H1 (cell line): Measurements from ENCODE around the gene MYO7B. TPM values are rescaled to one million over a fixed set of nuclear protein-coding genes. Genes with fewer than 3 reads are reported as not detected.

ENCODE experiments used
- CTCF ChIA-PET: fragments of 300-600 bp; sonication (Branson Sonifier 250); formaldehyde crosslinking; loops from one replicate; lab custom pipeline; 2021; ENCODE audit not compliant: partially characterized antibody; lab: Charles Lee
- POLR2A ChIA-PET: fragments of 300-600 bp; sonication (Branson Sonifier 250); formaldehyde crosslinking; loops from one replicate; lab custom pipeline; 2021; ENCODE audit warnings: inconsistent platforms; ENCODE audit not compliant: partially characterized antibody; lab: Charles Lee
- DNase-seq, 2 experiments: peaks; one replicate each; pipeline versions ENCODE4 v3.0.0 to v3.0.0-alpha.2; 2010 to 2022; ENCODE audit warnings: low spot score in 2 of 2, low read depth in 1 of 2, mixed read lengths in 1 of 2
- FAIRE-seq: peaks from 2 replicates; lab custom pipeline; 2011; peaks lifted over from hg19 to GRCh38; lab: Jason Lieb, UNC
- H2AFZ ChIP-seq: 2 replicates; pipeline ENCODE4 v1.8.1; 2012; ENCODE audit warnings: low read length, inconsistent platforms
- H2AK5ac ChIP-seq: 2 replicates; pipeline ENCODE4 v1.6.1; 2013; ENCODE audit warnings: low read depth, low read length
- H2BK120ac ChIP-seq: replicated peaks from 2 replicates; pipeline ENCODE3; 2013; ENCODE audit warnings: low read depth, low read length, inconsistent platforms
- H2BK12ac ChIP-seq: 2 replicates; pipeline ENCODE4 v1.6.1; 2013; ENCODE audit warnings: low read depth, low read length
- H2BK15ac ChIP-seq: 2 replicates; pipeline ENCODE4 v1.6.1; 2013; ENCODE audit warnings: low read length
- H2BK20ac ChIP-seq: 2 replicates; pipeline ENCODE4 v1.6.1; 2013; ENCODE audit warnings: low read length
- H2BK5ac ChIP-seq: 2 replicates; pipeline ENCODE4 v1.6.1; 2013; ENCODE audit warnings: low read depth, low read length
- H3K14ac ChIP-seq: 2 replicates; pipeline ENCODE4 v1.6.1; 2013; ENCODE audit warnings: inconsistent platforms; ENCODE audit not compliant: insufficient read length
- H3K18ac ChIP-seq: 2 replicates; pipeline ENCODE4 v1.6.1; 2013; ENCODE audit warnings: low read length; ENCODE audit errors: extremely low read depth
- H3K23ac ChIP-seq: 2 replicates; pipeline ENCODE4 v1.6.1; 2013; ENCODE audit warnings: inconsistent platforms; ENCODE audit not compliant: insufficient read length
- H3K23me2 ChIP-seq: 2 replicates; pipeline ENCODE4 v1.6.1; 2013; ENCODE audit warnings: low read depth, low read length
- H3K27ac ChIP-seq: 2 replicates; pipeline ENCODE4 v1.6.1; 2011; ENCODE audit warnings: low read depth, low read length, inconsistent platforms
- H3K27me3 ChIP-seq, 4 experiments: replicated peaks in 1 of 4; 1 replicate in 1 of 4; 2 replicates in 3 of 4; pipeline versions ENCODE4 v1.6.1 to v1.8.1; 2011 to 2013; ENCODE audit warnings: low read length in 3 of 4, mild to moderate bottlenecking in 3 of 4, inconsistent platforms in 2 of 4, mixed read lengths in 2 of 4, moderate library complexity in 1 of 4; ENCODE audit not compliant: control insufficient read depth in 3 of 4, insufficient read depth in 3 of 4; ENCODE audit errors: extremely low read depth in 1 of 4
- H3K36me3 ChIP-seq, 4 experiments: 2 replicates each; pipeline versions ENCODE4 v1.6.1 to v1.8.1; 2011 to 2013; ENCODE audit warnings: mild to moderate bottlenecking in 4 of 4, low read length in 3 of 4, moderate library complexity in 2 of 4, control low read depth in 1 of 4, inconsistent platforms in 1 of 4; ENCODE audit not compliant: insufficient read depth in 4 of 4, control insufficient read depth in 2 of 4
- H3K4ac ChIP-seq: replicated peaks from 2 replicates; pipeline ENCODE3; 2013; ENCODE audit warnings: low read length, low read depth, mixed read lengths, inconsistent platforms; ENCODE audit not compliant: insufficient read length
- H3K4me1 ChIP-seq, 4 experiments: replicated peaks in 1 of 4; 1 replicate in 1 of 4; 2 replicates in 3 of 4; pipeline versions ENCODE4 v1.6.1 to v1.8.1; 2011 to 2013; ENCODE audit warnings: low read length in 3 of 4, inconsistent platforms in 2 of 4, mixed read lengths in 1 of 4; ENCODE audit not compliant: insufficient read depth in 4 of 4, control insufficient read depth in 3 of 4
- H3K4me2 ChIP-seq, 2 experiments: 2 replicates each; pipeline versions ENCODE4 v1.6.1 to v1.8.1; 2011 to 2013; ENCODE audit warnings: low read depth in 2 of 2, low read length in 2 of 2, control low read depth in 1 of 2, inconsistent platforms in 1 of 2, mild to moderate bottlenecking in 1 of 2; ENCODE audit not compliant: insufficient read depth in 1 of 2
- H3K4me3 ChIP-seq, 4 experiments: fragments of 200-600, 300-600 bp in 1 of 4; sonication (generic), shearing (Covaris generic), sonication (Bioruptor Twin) in 1 of 4; 2 replicates each; pipeline versions ENCODE4 v1.5.1 to v1.8.1; 2011 to 2016; ENCODE audit warnings: low read length in 4 of 4, low read depth in 3 of 4, control low read depth in 2 of 4, inconsistent platforms in 2 of 4, mild to moderate bottlenecking in 2 of 4, mixed read lengths in 1 of 4, moderate library complexity in 1 of 4; ENCODE audit not compliant: insufficient read depth in 2 of 4; ENCODE audit errors: extremely low read depth in 1 of 4
- H3K56ac ChIP-seq: replicated peaks from 2 replicates; pipeline ENCODE3; 2013; ENCODE audit warnings: low read depth, mild to moderate bottlenecking, mixed read lengths, low read length, inconsistent platforms; ENCODE audit not compliant: insufficient read length
- H3K79me1 ChIP-seq: 2 replicates; pipeline ENCODE4 v1.6.1; 2013; ENCODE audit warnings: low read depth, low read length, control low read depth
- H3K79me2 ChIP-seq, 2 experiments: 2 replicates each; pipeline versions ENCODE4 v1.6.1 to v1.8.1; 2012 to 2013; ENCODE audit warnings: low read length in 2 of 2, mild to moderate bottlenecking in 2 of 2, inconsistent platforms in 1 of 2; ENCODE audit not compliant: insufficient read depth in 2 of 2, control insufficient read depth in 1 of 2
- H3K9ac ChIP-seq, 4 experiments: replicated peaks in 1 of 4; 1 replicate in 1 of 4; 2 replicates in 3 of 4; pipeline versions ENCODE4 v1.6.1 to v1.8.1; 2011 to 2013; ENCODE audit warnings: low read depth in 3 of 4, low read length in 3 of 4, control low read depth in 2 of 4, mild to moderate bottlenecking in 2 of 4, moderate library complexity in 2 of 4, inconsistent platforms in 1 of 4; ENCODE audit errors: extremely low read depth in 1 of 4
- H3K9me3 ChIP-seq, 2 experiments: 2 replicates each; pipeline versions ENCODE4 v1.6.1 to v1.8.1; 2012 to 2013; ENCODE audit warnings: mild to moderate bottlenecking in 2 of 2, moderate library complexity in 2 of 2, control low read depth in 1 of 2, inconsistent platforms in 1 of 2, low read depth in 1 of 2, low read length in 1 of 2, mixed read lengths in 1 of 2; ENCODE audit not compliant: insufficient read depth in 2 of 2
- H4K20me1 ChIP-seq, 2 experiments: replicated peaks in 1 of 2; 2 replicates each; pipeline versions ENCODE3 to v1.8.1; 2011 to 2013; ENCODE audit warnings: inconsistent platforms in 2 of 2, low read length in 2 of 2, mild to moderate bottlenecking in 1 of 2; ENCODE audit not compliant: insufficient read depth in 2 of 2, control insufficient read depth in 1 of 2
- H4K5ac ChIP-seq: 2 replicates; pipeline ENCODE4 v1.6.1; 2013; ENCODE audit warnings: low read length, low read depth, mixed read lengths, inconsistent platforms; ENCODE audit not compliant: insufficient read length
- H4K8ac ChIP-seq: 2 replicates; pipeline ENCODE4 v1.8.0; 2013; ENCODE audit warnings: mild to moderate bottlenecking, moderate library complexity, low read length, inconsistent platforms; ENCODE audit not compliant: insufficient read depth; ENCODE audit errors: extremely low read depth
- H4K91ac ChIP-seq: replicated peaks from 2 replicates; pipeline ENCODE3; 2013; ENCODE audit warnings: low read length, mixed read lengths, inconsistent platforms; ENCODE audit not compliant: insufficient read length
- JUN ChIP-seq: IDR thresholded peaks from 2 replicates; pipeline ENCODE4 v1.6.1; 2011; ENCODE audit warnings: low read depth, mild to moderate bottlenecking, improper control_type of control experiment, low read length
- KDM5A ChIP-seq: fragments of 200-600 bp; IDR thresholded peaks from 2 replicates; pipeline ENCODE4 v1.7.1; 2012; ENCODE audit warnings: mild to moderate bottlenecking, low read length, inconsistent platforms, mixed read lengths
- RNF2 ChIP-seq: fragments of 200-900, 300-1000 bp; sonication (generic); IDR thresholded peaks from 2 replicates; pipeline ENCODE4 v1.7.1; 2016; ENCODE audit warnings: borderline replicate concordance, low read depth, mild to moderate bottlenecking, antibody characterized with exemption, low read length; ENCODE audit not compliant: poor library complexity, severe bottlenecking; ENCODE audit errors: missing control alignments
- SUZ12 ChIP-seq: fragments of 200-600 bp; sonication (generic); IDR thresholded peaks from 2 replicates; pipeline ENCODE4 v1.6.1; 2012; ENCODE audit warnings: mild to moderate bottlenecking, inconsistent platforms, low read length, moderate library complexity, mixed read lengths
- USF2 ChIP-seq: IDR thresholded peaks from 2 replicates; pipeline ENCODE4 v1.6.1; 2011; ENCODE audit warnings: low read length, improper control_type of control experiment
- WGBS, 2 experiments: shearing (Covaris generic) in 1 of 2; methylation state at CpG; one replicate each; pipeline versions ENCODE4 v1.1.6 to v1.1.7; 2013 to 2015; ENCODE audit warnings: low lambda C conversion rate in 2 of 2, mixed read lengths in 2 of 2, inconsistent platforms in 1 of 2, low coverage in 1 of 2, missing lambda C conversion rate in 1 of 2; ENCODE audit not compliant: insufficient replicate concordance in 2 of 2, insufficient coverage in 1 of 2, insufficient read length in 1 of 2; ENCODE audit errors: extremely low coverage in 1 of 2, missing lambda C conversion rate in 1 of 2; 5-methylcytosine and 5-hydroxymethylcytosine counted together
- polyA plus RNA-seq, 7 experiments: library from polyadenylated mRNA; depleted of rRNA in 3 of 7; stranded (reverse) in 5 of 7; unstranded in 2 of 7; fragments of >200 nt in 5 of 7; fragments of 200-250 nt in 2 of 7; gene quantifications; 1 replicate in 5 of 7; 2 replicates in 1 of 7; 4 replicates in 1 of 7; pipeline versions ENCODE4 v1.2.1 to v1.2.3, GENCODE V29; 2011 to 2013; ENCODE audit warnings: missing spikeins in 2 of 7, mixed read lengths in 2 of 7
- total RNA-seq: library from RNA; stranded (reverse); fragmentation: NEBNext Ultra II Directional; extraction: Animal tissue kit (Norgen Biotek cat#: 25700); gene quantifications from 2 replicates; pipeline ENCODE4 v1.2.1, GENCODE V29; 2021

MYO7B gene
- total and polyA plus RNA-seq, 2 of the 8 experiments (the other 6 are each of a cell fraction or from before 2014, with no cell fraction given) = not detected

GRCh38 chr2:127660291-127660578, 124.8 kb downstream of the MYO7B start:
- peaks cover 0 to 3% (median 0%) of the 10 kb centered on the region in 4 experiments; a peak in 5 of 7 replicates for H3K4me1 ChIP-seq
- H3K56ac ChIP-seq = no peak overlapping the region
- H2BK15ac ChIP-seq = no peak overlapping the region
- H3K23ac ChIP-seq = no peak overlapping the region
- CTCF ChIA-PET = interaction anchor here (1.2 to 4.1 kb wide), 3 partner anchors 14 to 69 kb away, joined by 3 to 15 read pairs (median 4); no protein-coding TSS in a partner anchor
- no peak overlapping the region for H2AFZ ChIP-seq
- no peak overlapping the region for H3K4me3 ChIP-seq
- POLR2A ChIA-PET = no interaction called here
- 94% methylated on average over 10 of the region's 10 CpGs; no CpG with 5 or more reads in 1 of the 2 experiments for WGBS, 2 experiments
- H4K20me1 ChIP-seq = peaks cover 0 to 1% of the 10 kb centered on the region in 2 experiments
- H4K5ac ChIP-seq = no peak overlapping the region
- H3K9me3 ChIP-seq = no peaks in the 10 kb centered on the region
- no peak overlapping the region for H3K4ac ChIP-seq
- no peaks in the 10 kb centered on the region for H3K79me1 ChIP-seq
- H3K36me3 ChIP-seq = no peaks in the 10 kb centered on the region
- H3K27me3 ChIP-seq = peaks cover 9 to 25% (median 19%) of the 10 kb centered on the region in 4 experiments
- no peak overlapping the region for H2BK5ac ChIP-seq
- H3K23me2 ChIP-seq = peaks cover 3% of the 10 kb centered on the region; the same call in 1 of the 2 replicates
- DNase-seq (no peak), FAIRE-seq (no peak)
- no peak overlapping the region for H3K27ac ChIP-seq
- no peak overlapping the region for H2BK120ac ChIP-seq
- no peak overlapping the region for H3K4me2 ChIP-seq
- H2BK12ac ChIP-seq = no peak overlapping the region
- no peak overlapping the region for H4K8ac ChIP-seq
- H3K79me2 ChIP-seq = no peaks in the 10 kb centered on the region
- no peak overlapping the region for H3K18ac ChIP-seq
- no peak overlapping the region for H3K9ac ChIP-seq
- no peak overlapping the region for H2BK20ac ChIP-seq
- H2AK5ac ChIP-seq = no peak overlapping the region
- H4K91ac ChIP-seq = no peak overlapping the region
- H3K14ac ChIP-seq = no peak overlapping the region
- TF ChIP-seq SUZ12 (no peak), RNF2 (no peak), USF2 (no peak), JUN (no peak), KDM5A (no peak)
